K562 (cell line): ENCODE results near the gene ERAS. TPM values are rescaled to one million over a fixed set of nuclear protein-coding genes. Genes with fewer than 3 reads are reported as not detected.

Experiments
- BRD4 ChIP-seq: fragments of 200-600 bp; sonication (generic); IDR thresholded peaks from 2 replicates; pipeline ENCODE4 v1.6.1; 2017; ENCODE audit warnings: inconsistent platforms
- E2F8 ChIP-seq: fragments of 450-650 bp; IDR thresholded peaks from 2 replicates; pipeline ENCODE4 v1.7.1; 2018; ENCODE audit warnings: mild to moderate bottlenecking, low read depth; ENCODE audit not compliant: partially characterized antibody
- HDAC6 ChIP-seq: IDR thresholded peaks from 2 replicates; pipeline ENCODE4 v1.6.1; 2012; ENCODE audit warnings: low read depth, mild to moderate bottlenecking, control low read depth, inconsistent platforms, low read length, moderate library complexity
- PHB2 ChIP-seq: fragments of 450-650 bp; IDR thresholded peaks from 2 replicates; pipeline ENCODE4 v1.6.1; 2017; ENCODE audit warnings: low read depth
- POU5F1 ChIP-seq: fragments of 150-350 bp; IDR thresholded peaks from 2 replicates; pipeline ENCODE4 v1.6.1; 2014; ENCODE audit warnings: borderline replicate concordance, low read length, low read depth, mild to moderate bottlenecking; ENCODE audit not compliant: partially characterized antibody
- RFX5 ChIP-seq: IDR thresholded peaks from 2 replicates; pipeline ENCODE4 v1.6.1; 2011; ENCODE audit warnings: low read depth, mild to moderate bottlenecking, improper control_type of control experiment, low read length
- TEAD1 ChIP-seq, 2 experiments: fragments of 450-650 bp in 1 of 2; sonication (generic) in 1 of 2; formaldehyde crosslinking; IDR thresholded peaks; 2 replicates each; pipeline versions ENCODE4 v1.4.0 to v1.8.0; 2020 to 2022; ENCODE audit warnings: mild to moderate bottlenecking in 2 of 2, missing genetic modification reagents in 1 of 2
- TFE3 ChIP-seq: fragments of 450-650 bp; formaldehyde crosslinking; IDR thresholded peaks from 2 replicates; pipeline ENCODE4 v1.4.0; 2020; ENCODE audit warnings: mild to moderate bottlenecking, mixed read lengths
- YY1 ChIP-seq, 3 experiments: IDR thresholded peaks; 2 replicates each; pipeline ENCODE4 v1.6.1; 2011; ENCODE audit warnings: low read length in 2 of 3, mild to moderate bottlenecking in 2 of 3, moderate library complexity in 2 of 3, borderline replicate concordance in 1 of 3, control low read depth in 1 of 3, low read depth in 1 of 3; ENCODE audit not compliant: insufficient read depth in 3 of 3, insufficient replicate concordance in 2 of 3, control insufficient read depth in 1 of 3, insufficient read length in 1 of 3; ENCODE audit errors: extremely low read depth in 1 of 3
- ZNF12 ChIP-seq: sonication (generic); formaldehyde crosslinking; IDR thresholded peaks from 2 replicates; pipeline ENCODE4 v1.4.0; 2020; ENCODE audit warnings: mild to moderate bottlenecking, missing genetic modification reagents
- ZNF174 ChIP-seq: fragments of 250-450 bp; sonication (Bioruptor Pico); IDR thresholded peaks from 2 replicates; pipeline ENCODE4 v1.4.0; 2020; ENCODE audit warnings: mild to moderate bottlenecking
- ZNF184 ChIP-seq: sonication (generic); formaldehyde crosslinking; IDR thresholded peaks from 2 replicates; pipeline ENCODE4 v1.5.0; 2020; ENCODE audit warnings: missing genetic modification reagents
- ZNF318 ChIP-seq, 2 experiments: fragments of 450-650 bp; IDR thresholded peaks; 2 replicates each; pipeline ENCODE4 v1.6.1; 2016; ENCODE audit warnings: mild to moderate bottlenecking in 2 of 2, borderline replicate concordance in 1 of 2, low read depth in 1 of 2, moderate library complexity in 1 of 2
- ZNF695 ChIP-seq: fragments of 450-650 bp; formaldehyde crosslinking; IDR thresholded peaks from 2 replicates; pipeline ENCODE4 v1.4.0; 2020; ENCODE audit warnings: mild to moderate bottlenecking, moderate library complexity
- polyA plus RNA-seq, 8 experiments: library from polyadenylated mRNA; depleted of rRNA in 4 of 8; stranded (reverse) in 5 of 8; unstranded in 3 of 8; fragments of >200 nt; fragmentation: Nextera tagmentation in 2 of 8; fragmentation: Illumina TruSeq in 1 of 8; extraction: Ambion mirVana in 2 of 8; extraction: Trizol in 1 of 8; gene quantifications; 2 replicates each; pipeline versions ENCODE4 v1.2.1 to v1.2.3, GENCODE V29; 2011 to 2014; ENCODE audit warnings: inconsistent platforms in 1 of 8, missing spikeins in 1 of 8
- total RNA-seq, 7 experiments: library from RNA; depleted of rRNA in 6 of 7; stranded (reverse); fragments of >200 nt in 6 of 7; fragmentation: Illumina TruSeq in 2 of 7; extraction: Trizol in 2 of 7; gene quantifications; 2 replicates each; pipeline versions ENCODE4 v1.2.1 to v1.2.3, GENCODE V29; 2011 to 2021; ENCODE audit warnings: low replicate concordance in 1 of 7

The ERAS gene
- total and polyA plus RNA-seq, 9 of the 15 experiments (the other 6 are each of a cell fraction or from before 2014, with no cell fraction given): 0.07 to 0.12 TPM; not detected in 7

GRCh38 chrX:48785540-48786214 lies 40.6 kb upstream of the ERAS start (continued):
- TF ChIP-seq TFE3 (CRISPR knock-in tag) (no peak), ZNF695 (CRISPR knock-in tag) (no peak), YY1 (IDR thresholded peaks at IDR 0.05; ENCODE audit: borderline replicate concordance in 1 of 3, control insufficient read depth in 1 of 3, extremely low read depth in 1 of 3, insufficient read depth in 3 of 3, insufficient read length in 1 of 3, insufficient replicate concordance in 2 of 3, low read depth in 1 of 3, low read length in 2 of 3) (no peak), PHB2 (no peak), RFX5 (no peak), TEAD1 (CRISPR knock-in tag; IDR thresholded peaks at IDR 0.05) (no peak), ZNF174 (CRISPR knock-in tag) (no peak), ZNF184 (CRISPR knock-in tag) (no peak), BRD4 (no peak), ZNF318 (IDR thresholded peaks at IDR 0.05; ENCODE audit: borderline replicate concordance in 1 of 2, low read depth in 1 of 2) (no peak), E2F8 (no peak), HDAC6 (no peak), ZNF12 (peak; percentile 68; the same call in 1 of the 2 replicates), POU5F1 (no peak)
